ENCODE data around the gene ARTN. TPM values are rescaled to one million over a fixed set of nuclear protein-coding genes. Genes with fewer than 3 reads are reported as not detected.

The ARTN gene
- total and polyA plus RNA-seq, 9 of the 15 experiments (the other 6 are each of a cell fraction or from before 2014, with no cell fraction given), result 0.06 to 0.38 TPM; not detected in 7

- TF ChIP-seq RBBP5 (IDR thresholded peaks at IDR 0.05; ENCODE audit: borderline replicate concordance, insufficient read depth, low read length, poor library complexity, severe bottlenecking), result peak; percentile 13
- no peak for TF ChIP-seq CTCFL (IDR thresholded peaks at IDR 0.05; ENCODE audit: borderline replicate concordance, insufficient read depth, low read depth, low read length, poor library complexity, severe bottlenecking)
- peak; percentile 39; the same call in 1 of the 2 replicates for TF ChIP-seq CREM (IDR thresholded peaks at IDR 0.05; ENCODE audit: low read depth)
- TF ChIP-seq SMARCE1 (IDR thresholded peaks at IDR 0.05), result no peak
- TF ChIP-seq, protein P1, sequence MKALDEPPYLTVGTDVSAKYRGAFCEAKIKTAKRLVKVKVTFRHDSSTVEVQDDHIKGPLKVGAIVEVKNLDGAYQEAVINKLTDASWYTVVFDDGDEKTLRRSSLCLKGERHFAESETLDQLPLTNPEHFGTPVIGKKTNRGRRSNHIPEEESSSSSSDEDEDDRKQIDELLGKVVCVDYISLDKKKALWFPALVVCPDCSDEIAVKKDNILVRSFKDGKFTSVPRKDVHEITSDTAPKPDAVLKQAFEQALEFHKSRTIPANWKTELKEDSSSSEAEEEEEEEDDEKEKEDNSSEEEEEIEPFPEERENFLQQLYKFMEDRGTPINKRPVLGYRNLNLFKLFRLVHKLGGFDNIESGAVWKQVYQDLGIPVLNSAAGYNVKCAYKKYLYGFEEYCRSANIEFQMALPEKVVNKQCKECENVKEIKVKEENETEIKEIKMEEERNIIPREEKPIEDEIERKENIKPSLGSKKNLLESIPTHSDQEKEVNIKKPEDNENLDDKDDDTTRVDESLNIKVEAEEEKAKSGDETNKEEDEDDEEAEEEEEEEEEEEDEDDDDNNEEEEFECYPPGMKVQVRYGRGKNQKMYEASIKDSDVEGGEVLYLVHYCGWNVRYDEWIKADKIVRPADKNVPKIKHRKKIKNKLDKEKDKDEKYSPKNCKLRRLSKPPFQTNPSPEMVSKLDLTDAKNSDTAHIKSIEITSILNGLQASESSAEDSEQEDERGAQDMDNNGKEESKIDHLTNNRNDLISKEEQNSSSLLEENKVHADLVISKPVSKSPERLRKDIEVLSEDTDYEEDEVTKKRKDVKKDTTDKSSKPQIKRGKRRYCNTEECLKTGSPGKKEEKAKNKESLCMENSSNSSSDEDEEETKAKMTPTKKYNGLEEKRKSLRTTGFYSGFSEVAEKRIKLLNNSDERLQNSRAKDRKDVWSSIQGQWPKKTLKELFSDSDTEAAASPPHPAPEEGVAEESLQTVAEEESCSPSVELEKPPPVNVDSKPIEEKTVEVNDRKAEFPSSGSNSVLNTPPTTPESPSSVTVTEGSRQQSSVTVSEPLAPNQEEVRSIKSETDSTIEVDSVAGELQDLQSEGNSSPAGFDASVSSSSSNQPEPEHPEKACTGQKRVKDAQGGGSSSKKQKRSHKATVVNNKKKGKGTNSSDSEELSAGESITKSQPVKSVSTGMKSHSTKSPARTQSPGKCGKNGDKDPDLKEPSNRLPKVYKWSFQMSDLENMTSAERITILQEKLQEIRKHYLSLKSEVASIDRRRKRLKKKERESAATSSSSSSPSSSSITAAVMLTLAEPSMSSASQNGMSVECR (CRISPR knock-in tag; IDR thresholded peaks at IDR 0.05), result peak; percentile 89
- TF ChIP-seq, protein P2, sequence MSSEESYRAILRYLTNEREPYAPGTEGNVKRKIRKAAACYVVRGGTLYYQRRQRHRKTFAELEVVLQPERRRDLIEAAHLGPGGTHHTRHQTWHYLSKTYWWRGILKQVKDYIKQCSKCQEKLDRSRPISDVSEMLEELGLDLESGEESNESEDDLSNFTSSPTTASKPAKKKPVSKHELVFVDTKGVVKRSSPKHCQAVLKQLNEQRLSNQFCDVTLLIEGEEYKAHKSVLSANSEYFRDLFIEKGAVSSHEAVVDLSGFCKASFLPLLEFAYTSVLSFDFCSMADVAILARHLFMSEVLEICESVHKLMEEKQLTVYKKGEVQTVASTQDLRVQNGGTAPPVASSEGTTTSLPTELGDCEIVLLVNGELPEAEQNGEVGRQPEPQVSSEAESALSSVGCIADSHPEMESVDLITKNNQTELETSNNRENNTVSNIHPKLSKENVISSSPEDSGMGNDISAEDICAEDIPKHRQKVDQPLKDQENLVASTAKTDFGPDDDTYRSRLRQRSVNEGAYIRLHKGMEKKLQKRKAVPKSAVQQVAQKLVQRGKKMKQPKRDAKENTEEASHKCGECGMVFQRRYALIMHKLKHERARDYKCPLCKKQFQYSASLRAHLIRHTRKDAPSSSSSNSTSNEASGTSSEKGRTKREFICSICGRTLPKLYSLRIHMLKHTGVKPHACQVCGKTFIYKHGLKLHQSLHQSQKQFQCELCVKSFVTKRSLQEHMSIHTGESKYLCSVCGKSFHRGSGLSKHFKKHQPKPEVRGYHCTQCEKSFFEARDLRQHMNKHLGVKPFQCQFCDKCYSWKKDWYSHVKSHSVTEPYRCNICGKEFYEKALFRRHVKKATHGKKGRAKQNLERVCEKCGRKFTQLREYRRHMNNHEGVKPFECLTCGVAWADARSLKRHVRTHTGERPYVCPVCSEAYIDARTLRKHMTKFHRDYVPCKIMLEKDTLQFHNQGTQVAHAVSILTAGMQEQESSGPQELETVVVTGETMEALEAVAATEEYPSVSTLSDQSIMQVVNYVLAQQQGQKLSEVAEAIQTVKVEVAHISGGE (CRISPR knock-in tag; IDR thresholded peaks at IDR 0.05), result no peak
- TF ChIP-seq NELFE (IDR thresholded peaks at IDR 0.05; ENCODE audit: insufficient read depth, insufficient read length), result no peak
- no peak for TF ChIP-seq TEAD4 (IDR thresholded peaks at IDR 0.05; ENCODE audit: low read length)
- TF ChIP-seq TEAD4 (CRISPR knock-in tag; IDR thresholded peaks at IDR 0.05; ENCODE audit: borderline replicate concordance), result no peak
- TF ChIP-seq CAMTA2 (CRISPR knock-in tag; conservative IDR thresholded peaks at IDR 0.05), result no peak
- peak; percentile 17 for TF ChIP-seq TAF1 (IDR thresholded peaks at IDR 0.05; ENCODE audit: control insufficient read depth, extremely low read depth, insufficient read depth, low read length, severe bottlenecking)
- TF ChIP-seq FOXJ2 (tag; IDR thresholded peaks at IDR 0.05), result no peak
Observed at GRCh38 chr1:43979528-43980254, 46.1 kb downstream of the ARTN start (continued).

All from K562 (cell line).